Measurements from ENCODE around the gene CYP26C1.

The CYP26C1 gene

GRCh38 chr10:93067443-93068365 is 7.1 kb downstream of the CYP26C1 start:
- ChIA-PET CTCF (interaction anchor here (0.6 to 1.4 kb wide), 7 partner anchors 28 to 285 kb away, joined by 3 to 5 read pairs (median 3); no protein-coding TSS in a partner anchor), POLR2A (ENCODE audit: low non-redundant PET) (interaction anchor here (0.6 kb wide), 1 partner anchor 176 kb away, joined by 3 read pairs; no protein-coding TSS in a partner anchor)
- no peak overlapping the region for H3K27ac ChIP-seq
- TF ChIP-seq, protein P1, sequence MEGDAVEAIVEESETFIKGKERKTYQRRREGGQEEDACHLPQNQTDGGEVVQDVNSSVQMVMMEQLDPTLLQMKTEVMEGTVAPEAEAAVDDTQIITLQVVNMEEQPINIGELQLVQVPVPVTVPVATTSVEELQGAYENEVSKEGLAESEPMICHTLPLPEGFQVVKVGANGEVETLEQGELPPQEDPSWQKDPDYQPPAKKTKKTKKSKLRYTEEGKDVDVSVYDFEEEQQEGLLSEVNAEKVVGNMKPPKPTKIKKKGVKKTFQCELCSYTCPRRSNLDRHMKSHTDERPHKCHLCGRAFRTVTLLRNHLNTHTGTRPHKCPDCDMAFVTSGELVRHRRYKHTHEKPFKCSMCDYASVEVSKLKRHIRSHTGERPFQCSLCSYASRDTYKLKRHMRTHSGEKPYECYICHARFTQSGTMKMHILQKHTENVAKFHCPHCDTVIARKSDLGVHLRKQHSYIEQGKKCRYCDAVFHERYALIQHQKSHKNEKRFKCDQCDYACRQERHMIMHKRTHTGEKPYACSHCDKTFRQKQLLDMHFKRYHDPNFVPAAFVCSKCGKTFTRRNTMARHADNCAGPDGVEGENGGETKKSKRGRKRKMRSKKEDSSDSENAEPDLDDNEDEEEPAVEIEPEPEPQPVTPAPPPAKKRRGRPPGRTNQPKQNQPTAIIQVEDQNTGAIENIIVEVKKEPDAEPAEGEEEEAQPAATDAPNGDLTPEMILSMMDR (conservative IDR thresholded peaks at IDR 0.05; ENCODE audit: low read depth): no peak
- DNase-seq (ENCODE audit: low spot score): no peak

DNA sequence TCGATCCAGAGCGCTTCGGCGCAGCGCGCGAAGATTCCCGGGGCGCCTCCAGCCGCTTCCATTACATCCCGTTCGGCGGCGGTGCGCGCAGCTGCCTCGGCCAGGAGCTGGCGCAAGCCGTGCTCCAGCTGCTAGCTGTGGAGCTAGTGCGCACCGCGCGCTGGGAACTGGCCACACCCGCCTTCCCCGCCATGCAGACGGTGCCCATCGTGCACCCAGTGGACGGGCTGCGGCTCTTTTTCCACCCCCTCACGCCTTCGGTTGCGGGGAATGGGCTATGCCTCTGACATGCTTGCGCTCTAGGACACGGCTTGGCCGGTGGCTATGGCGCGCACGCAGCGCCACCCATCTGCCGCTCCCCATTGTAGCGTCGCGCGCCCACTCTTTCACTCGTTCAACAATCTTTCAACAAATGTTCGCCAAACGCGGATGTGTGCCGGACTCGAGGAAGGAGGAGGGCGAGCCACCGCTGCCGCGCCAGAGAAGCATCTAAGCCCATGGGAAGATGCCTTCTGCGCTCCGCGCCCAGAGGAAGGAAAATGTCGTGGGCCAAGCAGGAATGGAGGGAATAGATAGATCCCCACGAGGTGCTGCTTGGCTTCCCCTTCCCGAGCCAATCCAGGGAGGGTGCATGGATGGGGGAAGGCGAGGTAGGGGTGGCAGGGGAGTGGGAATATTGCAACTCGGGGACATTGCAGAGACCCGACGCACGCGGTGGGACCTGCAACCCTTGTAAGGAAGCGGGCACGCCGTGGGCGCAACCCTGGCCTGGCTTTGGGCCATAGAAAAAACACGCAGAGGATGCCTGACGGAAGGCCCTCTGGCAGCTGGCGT is 8.0 kb downstream of the CYP26C1 start:
- ChIA-PET CTCF (interaction anchor here (0.6 to 1.4 kb wide), 4 partner anchors 12 to 159 kb away, joined by 3 to 5 read pairs (median 4); no protein-coding TSS in a partner anchor), POLR2A (ENCODE audit: low non-redundant PET) (no interaction called here)
- TF ChIP-seq, protein P1 (conservative IDR thresholded peaks at IDR 0.05; ENCODE audit: low read depth): no peak
- no peak for DNase-seq (ENCODE audit: low spot score)
- H3K27ac ChIP-seq: no peak overlapping the region

DNA sequence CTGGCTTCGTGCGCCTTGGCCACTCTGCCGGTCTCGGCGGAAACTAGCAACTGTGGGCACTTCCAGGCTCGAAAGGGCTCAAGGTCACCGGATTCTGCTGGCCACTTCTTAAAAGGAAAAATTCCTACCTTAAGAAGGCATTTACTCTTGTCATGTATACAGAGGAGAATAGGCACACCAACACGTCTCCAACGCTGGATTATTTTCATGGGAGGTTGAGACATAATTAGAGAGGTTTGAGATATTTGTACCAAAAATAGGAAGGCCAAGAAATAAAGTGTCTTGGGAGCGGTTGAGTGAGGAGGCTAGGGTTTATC is 8.6 kb downstream of the CYP26C1 start:
- ChIA-PET CTCF (interaction anchor here (0.7 to 1.8 kb wide), 2 partner anchors 10 to 11 kb away, joined by 5 to 6 read pairs; no protein-coding TSS in a partner anchor), POLR2A (ENCODE audit: low non-redundant PET) (no interaction called here)
- TF ChIP-seq, protein P1 (conservative IDR thresholded peaks at IDR 0.05; ENCODE audit: low read depth): no peak
- H3K27ac ChIP-seq: no peak overlapping the region
- DNase-seq (ENCODE audit: low spot score): no peak

DNA sequence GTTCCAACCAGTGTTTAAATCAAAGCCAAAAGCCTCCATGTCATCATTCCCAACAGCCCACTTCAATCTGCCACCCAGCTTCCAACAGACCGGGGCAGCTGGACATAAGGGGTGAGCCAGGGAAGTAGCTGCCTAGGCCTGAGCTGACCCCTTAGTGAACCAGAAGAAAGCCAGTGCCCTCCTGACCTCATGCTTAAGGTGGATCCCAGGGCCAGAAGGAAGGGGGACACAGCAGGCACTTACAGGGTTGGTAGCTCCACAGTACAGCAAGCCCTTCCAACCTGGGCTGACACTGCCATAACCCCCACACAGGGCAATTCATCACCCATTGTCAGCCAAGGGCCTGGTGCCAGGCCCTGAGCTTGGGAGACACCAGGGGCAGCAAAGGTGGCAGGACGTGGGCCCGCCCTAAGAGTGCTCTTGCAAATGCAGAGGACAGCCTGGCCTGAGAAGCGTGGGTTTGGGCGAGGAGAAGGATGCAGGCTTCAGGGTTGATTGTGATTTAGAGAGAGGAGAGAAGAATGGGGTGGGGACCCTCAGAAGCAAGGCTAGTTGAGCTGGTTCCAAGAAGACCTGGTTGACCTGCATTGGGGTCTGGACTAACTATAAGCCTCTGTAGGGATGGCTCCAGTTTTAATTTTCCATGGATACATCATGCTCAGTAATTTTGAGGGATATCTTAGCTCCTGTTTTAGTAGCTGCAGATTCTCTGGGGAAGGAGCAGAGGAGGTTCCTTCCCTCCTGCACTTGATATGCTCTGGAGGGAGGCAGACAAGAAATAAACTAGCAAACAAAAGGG is 10.0 kb downstream of the CYP26C1 start:
- TF ChIP-seq, protein P1 (conservative IDR thresholded peaks at IDR 0.05; ENCODE audit: low read depth): no peak
- CTCF ChIA-PET: interaction anchor here (1.1 to 1.8 kb wide), 2 partner anchors 9 to 231 kb away, joined by 3 to 6 read pairs; no protein-coding TSS in a partner anchor
- DNase-seq (ENCODE audit: low spot score): no peak
- POLR2A ChIA-PET (ENCODE audit: low non-redundant PET): no interaction called here
- H3K27ac ChIP-seq: no peak overlapping the region

GRCh38 chr10:93071177-93071472 is 10.5 kb downstream of the CYP26C1 start:
- ChIA-PET CTCF (interaction anchor here (1.1 to 1.8 kb wide), 2 partner anchors 8 to 231 kb away, joined by 3 to 6 read pairs; no protein-coding TSS in a partner anchor), POLR2A (ENCODE audit: low non-redundant PET) (no interaction called here)
- no peak overlapping the region for H3K27ac ChIP-seq
- TF ChIP-seq, protein P1 (conservative IDR thresholded peaks at IDR 0.05; ENCODE audit: low read depth): no peak
- no peak for DNase-seq (ENCODE audit: low spot score)

Data from RWPE1 (cell line).